OCI-LY3 (cell line): ENCODE measurements around the gene CCDC137.

Experiments
- CTCF ChIP-seq: fragments of 200-600, 300-600 bp; sonication (generic); IDR thresholded peaks from 2 replicates; pipeline ENCODE4 v1.5.1; 2014; ENCODE audit warnings: antibody characterized with exemption, low read length, low read depth
- EZH2phosphoT487 ChIP-seq: fragments of 200-600 bp; shearing (Covaris generic); IDR thresholded peaks from 2 replicates; pipeline ENCODE4 v1.6.1; 2018; ENCODE audit warnings: antibody characterized with exemption, mixed run types, low read depth

- TF ChIP-seq CTCF, result no peak
- no peak for TF ChIP-seq EZH2phosphoT487
Measured at GRCh38 chr17:81693509-81694210, 27.1 kb downstream of the CCDC137 start.
